Memory B cell (primary cell): Measurements from ENCODE around the gene ZDHHC20.

Source experiments
- ATAC-seq: fragments of 150-1000 bp; cut with Tn5 transposase; 2 replicates; pipeline ENCODE4 v1.10.0; 2021; ENCODE audit warnings: low read depth, mild to moderate bottlenecking, moderate library complexity
- DNase-seq, 2 donors: peaks; one replicate each; pipeline ENCODE4 v3.0.0; 2022; ENCODE audit warnings: low spot score in 2 of 2
- H3K27ac Mint-ChIP-seq: one replicate; pipeline ENCODE4 v1.8.0; 2022; ENCODE audit warnings: mild to moderate bottlenecking, moderate library complexity, mixed read lengths
- H3K27me3 Mint-ChIP-seq: one replicate; pipeline ENCODE4 v1.8.0; 2022; ENCODE audit warnings: mixed read lengths
- H3K36me3 Mint-ChIP-seq: one replicate; pipeline ENCODE4 v1.8.0; 2022; ENCODE audit warnings: mild to moderate bottlenecking, mixed read lengths
- H3K4me1 Mint-ChIP-seq: one replicate; pipeline ENCODE4 v1.8.0; 2022; ENCODE audit warnings: mixed read lengths
- H3K4me3 Mint-ChIP-seq: one replicate; pipeline ENCODE4 v1.8.0; 2022; ENCODE audit warnings: mild to moderate bottlenecking, moderate library complexity, mixed read lengths
- H3K9me3 Mint-ChIP-seq: one replicate; pipeline ENCODE4 v1.8.0; 2022; ENCODE audit warnings: mixed read lengths

ZDHHC20 gene

GRCh38 chr13:21461131-21461530 is 2.0 kb upstream of the ZDHHC20 start:
- H3K4me3 Mint-ChIP-seq = no peak overlapping the region
- no peak for DNase-seq
- H3K9me3 Mint-ChIP-seq = no peaks in the 10 kb centered on the region
- no peak overlapping the region for H3K27ac Mint-ChIP-seq
- no peak for ATAC-seq
- peaks cover 12% of the 10 kb centered on the region for H3K4me1 Mint-ChIP-seq
- no peaks in the 10 kb centered on the region for H3K36me3 Mint-ChIP-seq
- no peaks in the 10 kb centered on the region for H3K27me3 Mint-ChIP-seq

DNA sequence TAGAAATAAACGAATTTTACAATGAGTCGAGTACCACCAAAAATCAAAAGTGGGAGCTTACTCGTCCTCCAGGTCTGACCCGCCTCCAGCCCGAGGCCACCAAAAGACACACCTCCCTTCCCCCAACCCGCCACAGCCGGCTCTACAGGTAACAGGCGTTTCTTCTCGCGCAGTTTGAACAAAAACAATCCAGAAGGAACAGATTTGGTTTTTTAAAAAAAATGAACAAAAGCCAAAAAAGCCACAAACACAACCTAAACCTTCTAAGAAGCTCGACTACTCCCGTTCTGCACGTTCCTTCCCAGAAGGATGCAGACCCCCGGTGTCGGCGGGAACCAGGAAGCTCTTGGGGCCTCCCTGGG is 671 bp downstream of the ZDHHC20 start:
- Mint-ChIP-seq H3K9me3 (no peaks in the 10 kb centered on the region), H3K27ac (peak overlapping the region; percentile 88), H3K36me3 (no peaks in the 10 kb centered on the region), H3K4me3 (peak overlapping the region; percentile 90), H3K4me1 (peaks cover 20% of the 10 kb centered on the region), H3K27me3 (no peaks in the 10 kb centered on the region)
- DNase-seq (peak in 1 of 2 donors; percentile 20), ATAC-seq (peak; percentile 16)

DNA sequence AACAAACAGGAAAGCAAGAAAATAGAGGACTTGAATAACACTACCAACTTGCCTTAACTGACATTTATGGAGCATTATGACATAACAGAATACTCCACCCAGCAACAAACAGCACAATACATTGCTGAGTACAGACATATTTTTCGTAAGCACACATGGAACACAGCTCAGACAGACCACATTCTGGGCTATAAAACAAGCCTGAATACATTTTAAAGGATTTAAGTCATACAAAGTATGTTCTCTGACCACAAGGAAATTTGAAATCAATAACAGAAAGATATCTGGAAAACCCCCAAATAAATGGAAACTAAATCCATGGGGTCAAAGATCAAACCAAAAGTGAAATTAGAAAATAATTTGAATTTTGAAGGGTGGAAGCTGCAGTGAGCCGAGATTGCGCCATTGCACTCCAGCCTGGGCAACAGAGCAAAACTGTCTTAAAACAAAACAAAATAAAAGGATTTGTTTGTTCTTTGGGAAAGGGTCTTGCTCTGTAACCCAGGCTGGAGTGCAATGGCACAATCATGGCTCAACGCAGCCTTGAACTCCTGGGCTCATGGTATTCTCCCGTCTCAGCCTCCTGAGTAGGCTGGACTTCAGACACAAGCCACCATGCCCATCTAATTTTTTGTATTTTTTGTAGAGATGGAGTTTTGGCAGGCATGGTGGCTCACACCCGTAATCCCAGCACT is 5.6 kb downstream of the ZDHHC20 start:
- peaks cover 32% of the 10 kb centered on the region for H3K4me1 Mint-ChIP-seq
- H3K4me3 Mint-ChIP-seq = no peak overlapping the region
- ATAC-seq (no peak), DNase-seq (no peak)
- H3K36me3 Mint-ChIP-seq = peaks cover 6% of the 10 kb centered on the region
- no peak overlapping the region for H3K27ac Mint-ChIP-seq
- no peaks in the 10 kb centered on the region for H3K27me3 Mint-ChIP-seq
- peaks cover 4% of the 10 kb centered on the region for H3K9me3 Mint-ChIP-seq

DNA sequence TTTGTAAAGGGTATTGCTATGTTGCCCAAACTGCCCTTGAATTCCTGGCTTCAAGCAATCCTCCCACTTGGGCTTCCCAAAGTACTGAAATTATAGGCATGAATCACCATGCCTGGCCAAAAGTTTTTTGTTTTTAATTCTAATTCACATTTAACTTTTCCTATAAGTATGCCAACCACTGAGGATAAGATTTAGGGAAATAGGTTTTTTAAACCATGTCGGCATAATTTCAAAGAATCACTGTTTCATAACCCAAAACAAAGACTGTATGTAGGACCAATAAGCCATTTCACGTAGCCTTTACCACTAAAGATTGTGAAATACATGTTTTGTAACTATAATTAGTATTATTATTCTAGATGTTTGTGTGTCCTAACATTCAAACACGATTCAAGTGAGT is 8.2 kb downstream of the ZDHHC20 start:
- peaks cover 4% of the 10 kb centered on the region for H3K9me3 Mint-ChIP-seq
- H3K27me3 Mint-ChIP-seq = no peaks in the 10 kb centered on the region
- H3K4me3 Mint-ChIP-seq = no peak overlapping the region
- DNase-seq (no peak), ATAC-seq (no peak)
- H3K27ac Mint-ChIP-seq = no peak overlapping the region
- peaks cover 12% of the 10 kb centered on the region for H3K36me3 Mint-ChIP-seq
- peaks cover 28% of the 10 kb centered on the region for H3K4me1 Mint-ChIP-seq

DNA sequence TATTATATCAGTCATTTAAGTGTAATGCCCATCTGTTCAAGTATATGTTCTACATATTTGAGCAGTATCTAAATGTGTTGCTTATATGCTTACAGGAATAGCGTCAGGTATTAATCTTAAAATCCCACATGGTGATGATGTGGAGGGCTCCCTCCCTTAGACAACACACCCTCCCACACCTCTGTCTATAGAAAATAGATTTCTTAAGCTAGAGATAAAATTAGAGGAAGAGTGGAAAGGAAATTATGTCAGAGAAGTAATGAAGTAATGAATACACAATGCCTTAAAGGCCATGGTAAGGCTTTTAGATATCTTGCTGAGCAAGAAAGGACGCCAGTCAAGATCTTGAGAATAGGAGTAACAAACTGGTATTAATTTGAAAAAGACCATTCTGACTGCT is 12.4 kb downstream of the ZDHHC20 start:
- Mint-ChIP-seq H3K4me1 (peaks cover 41% of the 10 kb centered on the region), H3K4me3 (no peak overlapping the region), H3K36me3 (peaks cover 8% of the 10 kb centered on the region), H3K27ac (peak overlapping the region; percentile 69), H3K27me3 (no peaks in the 10 kb centered on the region), H3K9me3 (no peaks in the 10 kb centered on the region)
- ATAC-seq (no peak), DNase-seq (no peak)

GRCh38 chr13:21445759-21446158 is 13.3 kb downstream of the ZDHHC20 start:
- Mint-ChIP-seq H3K9me3 (no peaks in the 10 kb centered on the region), H3K27ac (no peak overlapping the region), H3K4me1 (peaks cover 46% of the 10 kb centered on the region), H3K36me3 (peaks cover 8% of the 10 kb centered on the region), H3K27me3 (no peaks in the 10 kb centered on the region), H3K4me3 (no peak overlapping the region)
- no peak for DNase-seq
- ATAC-seq = no peak

DNA sequence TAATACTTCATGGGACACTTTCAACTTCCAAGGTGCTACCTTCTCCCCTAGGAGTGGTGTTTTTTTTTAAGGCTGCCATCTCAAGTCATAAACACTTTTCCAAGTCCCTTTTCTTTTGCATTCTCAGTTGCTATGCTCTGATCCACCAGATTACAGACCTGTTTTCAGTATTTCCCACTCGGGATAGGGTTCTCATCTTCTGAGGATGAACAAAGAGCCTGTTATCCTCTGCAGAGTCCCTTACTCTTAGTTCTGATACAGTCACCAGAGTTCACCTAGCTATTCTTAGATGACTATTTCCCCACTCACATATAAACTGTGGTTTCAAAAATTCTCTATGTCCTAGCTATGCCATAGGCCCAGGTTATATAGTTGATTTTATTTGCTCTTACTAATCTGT is 15.9 kb downstream of the ZDHHC20 start:
- Mint-ChIP-seq H3K27ac (peak overlapping the region; percentile 43), H3K36me3 (peaks cover 11% of the 10 kb centered on the region), H3K9me3 (no peaks in the 10 kb centered on the region), H3K27me3 (no peaks in the 10 kb centered on the region), H3K4me1 (peaks cover 46% of the 10 kb centered on the region), H3K4me3 (no peak overlapping the region)
- no peak for DNase-seq
- no peak for ATAC-seq

DNA sequence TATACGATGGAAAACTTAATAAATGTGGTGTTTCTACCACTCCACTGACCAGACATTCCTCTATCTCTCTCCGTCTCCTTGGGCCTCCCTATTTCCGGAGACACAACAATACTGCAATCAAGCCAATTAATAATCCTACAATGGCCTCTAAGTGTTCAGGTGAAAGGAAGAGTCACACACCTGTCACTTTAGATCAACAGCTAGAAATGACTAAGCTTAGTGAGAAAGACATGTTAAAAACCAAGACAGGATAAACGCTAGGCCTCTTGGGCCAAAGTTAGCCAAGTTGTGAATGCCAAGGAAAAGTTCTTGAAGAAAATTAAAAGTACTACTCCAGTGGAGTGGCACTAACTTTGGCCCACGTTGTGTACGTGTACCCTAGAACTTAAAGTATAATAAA is 22.5 kb downstream of the ZDHHC20 start:
- H3K4me1 Mint-ChIP-seq = peaks cover 36% of the 10 kb centered on the region
- no peak for DNase-seq
- H3K27ac Mint-ChIP-seq = peak overlapping the region; percentile 92
- H3K27me3 Mint-ChIP-seq = no peaks in the 10 kb centered on the region
- peaks cover 11% of the 10 kb centered on the region for H3K36me3 Mint-ChIP-seq
- H3K9me3 Mint-ChIP-seq = no peaks in the 10 kb centered on the region
- H3K4me3 Mint-ChIP-seq = peak overlapping the region; percentile 28
- ATAC-seq = no peak

GRCh38 chr13:21435687-21436151 is 23.4 kb downstream of the ZDHHC20 start:
- H3K9me3 Mint-ChIP-seq = no peaks in the 10 kb centered on the region
- H3K4me3 Mint-ChIP-seq = peak overlapping the region; percentile 54
- H3K36me3 Mint-ChIP-seq = peaks cover 14% of the 10 kb centered on the region

GRCh38 chr13:21435231-21435630 is 23.9 kb downstream of the ZDHHC20 start:
- no peaks in the 10 kb centered on the region for H3K9me3 Mint-ChIP-seq
- no peak for ATAC-seq
- peaks cover 18% of the 10 kb centered on the region for H3K36me3 Mint-ChIP-seq
- no peaks in the 10 kb centered on the region for H3K27me3 Mint-ChIP-seq
- H3K4me3 Mint-ChIP-seq = no peak overlapping the region
- peak overlapping the region; percentile 92 for H3K27ac Mint-ChIP-seq
- peaks cover 32% of the 10 kb centered on the region for H3K4me1 Mint-ChIP-seq
- no peak for DNase-seq

More at GRCh38 chr13:21435687-21436151, 23.4 kb downstream of the ZDHHC20 start:
- ATAC-seq (peak; percentile 98), DNase-seq (peak; percentile 10 to 21)
- peaks cover 32% of the 10 kb centered on the region for H3K4me1 Mint-ChIP-seq
- H3K27me3 Mint-ChIP-seq = no peaks in the 10 kb centered on the region
- peak overlapping the region; percentile 92 for H3K27ac Mint-ChIP-seq

DNA sequence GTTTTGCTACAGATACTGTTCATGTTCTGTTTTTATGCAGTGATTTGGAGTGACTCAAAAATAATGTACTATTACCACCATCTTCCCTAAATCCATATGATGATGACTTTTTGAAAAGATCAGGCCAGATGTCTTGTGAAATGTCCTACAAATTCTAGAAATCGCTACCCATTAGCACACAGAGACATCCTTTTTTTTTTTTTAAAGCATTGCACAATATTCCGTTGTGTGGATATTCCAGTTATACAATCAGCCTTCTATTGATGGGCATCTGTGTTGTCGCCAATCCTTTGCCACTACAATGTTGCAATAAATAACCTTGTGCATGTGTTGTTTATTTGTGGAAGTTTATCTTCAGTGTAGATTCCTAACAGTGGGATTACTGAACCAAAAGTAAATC is 24.5 kb downstream of the ZDHHC20 start:
- Mint-ChIP-seq H3K4me3 (no peak overlapping the region), H3K27me3 (no peaks in the 10 kb centered on the region), H3K4me1 (peaks cover 34% of the 10 kb centered on the region), H3K36me3 (peaks cover 24% of the 10 kb centered on the region), H3K27ac (no peak overlapping the region), H3K9me3 (peaks cover 5% of the 10 kb centered on the region)
- ATAC-seq = no peak
- DNase-seq = no peak

- Mint-ChIP-seq H3K27me3 (no peaks in the 10 kb centered on the region), H3K36me3 (peaks cover 29% of the 10 kb centered on the region), H3K4me1 (peaks cover 18% of the 10 kb centered on the region), H3K9me3 (peaks cover 9% of the 10 kb centered on the region), H3K27ac (peak overlapping the region; percentile 1), H3K4me3 (no peak overlapping the region)
- DNase-seq (no peak), ATAC-seq (no peak)
Observed at GRCh38 chr13:21429211-21429610, 29.9 kb downstream of the ZDHHC20 start.

DNA sequence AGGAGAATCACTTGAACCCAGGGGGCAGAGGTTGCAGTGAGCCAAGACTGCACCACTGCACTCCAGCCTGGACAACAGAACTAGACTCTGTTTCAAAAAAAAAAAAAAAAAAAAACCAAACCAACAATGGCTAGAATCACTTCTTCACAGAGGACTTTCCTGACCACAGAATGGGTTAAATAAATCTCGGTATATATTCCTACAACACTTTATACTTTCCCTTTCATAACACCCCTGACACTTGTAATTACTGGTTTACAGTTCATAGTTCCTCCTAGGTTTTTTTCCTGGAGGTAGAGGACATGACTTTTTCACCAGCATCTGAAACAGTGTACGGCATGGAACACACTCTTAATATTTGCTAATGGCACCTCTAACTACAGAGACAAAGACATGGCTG is 31.4 kb downstream of the ZDHHC20 start:
- H3K36me3 Mint-ChIP-seq = peaks cover 30% of the 10 kb centered on the region
- DNase-seq = no peak
- H3K9me3 Mint-ChIP-seq = peaks cover 9% of the 10 kb centered on the region
- H3K27me3 Mint-ChIP-seq = no peaks in the 10 kb centered on the region
- no peak overlapping the region for H3K4me3 Mint-ChIP-seq
- H3K27ac Mint-ChIP-seq = no peak overlapping the region
- ATAC-seq = no peak
- H3K4me1 Mint-ChIP-seq = peaks cover 19% of the 10 kb centered on the region

DNA sequence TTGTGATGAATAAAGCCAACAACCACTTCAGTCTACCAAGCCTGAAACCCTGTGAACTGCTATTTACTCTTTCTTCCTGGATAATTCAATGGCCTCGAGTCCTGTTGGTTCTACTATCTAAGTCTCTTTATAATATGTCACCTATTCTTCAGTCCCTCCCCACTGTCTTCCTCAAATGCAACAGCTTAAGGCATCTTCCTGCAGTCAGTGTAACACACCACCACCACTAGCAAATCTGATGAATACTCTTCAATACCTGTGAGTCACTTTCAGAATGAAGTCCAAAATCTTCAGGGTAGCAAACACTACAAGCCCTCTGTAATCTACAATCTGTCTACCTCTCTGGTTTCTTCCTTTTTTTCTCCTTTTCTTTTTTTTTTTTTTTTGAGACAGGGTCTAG is 32.9 kb downstream of the ZDHHC20 start:
- DNase-seq (no peak), ATAC-seq (peak; percentile 17)
- Mint-ChIP-seq H3K9me3 (peaks cover 9% of the 10 kb centered on the region), H3K4me3 (no peak overlapping the region), H3K27me3 (no peaks in the 10 kb centered on the region), H3K36me3 (peaks cover 32% of the 10 kb centered on the region), H3K27ac (peak overlapping the region; percentile 22), H3K4me1 (peaks cover 19% of the 10 kb centered on the region)

DNA sequence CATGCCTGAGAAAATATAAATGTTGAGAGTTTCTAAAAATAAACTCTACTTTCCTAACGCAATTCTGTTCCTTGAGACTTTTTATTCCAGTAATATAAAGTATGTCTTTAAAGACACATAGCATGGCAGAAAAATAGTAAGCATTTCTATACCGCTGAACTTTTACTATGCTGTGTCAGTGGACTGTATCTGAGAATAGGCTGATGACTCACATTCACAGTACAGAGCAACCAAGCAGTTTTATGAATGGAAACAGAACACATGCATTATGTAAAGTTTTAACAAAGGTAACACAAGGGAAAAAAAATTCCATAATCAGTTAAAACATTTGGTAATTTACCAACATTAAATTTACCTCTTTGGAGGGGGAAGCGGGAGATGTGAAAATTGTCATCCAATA is 38.4 kb downstream of the ZDHHC20 start:
- no peak for DNase-seq
- H3K9me3 Mint-ChIP-seq = no peaks in the 10 kb centered on the region

More for the DNA sequence above, 38.4 kb downstream of the ZDHHC20 start:
- Mint-ChIP-seq H3K4me1 (peaks cover 2% of the 10 kb centered on the region), H3K36me3 (peaks cover 16% of the 10 kb centered on the region), H3K27ac (no peak overlapping the region), H3K27me3 (no peaks in the 10 kb centered on the region), H3K4me3 (no peak overlapping the region)
- ATAC-seq = no peak
